Loucy (cell line): ENCODE data around the gene VPS37B.

ENCODE experiments used
- H2AFZ ChIP-seq: fragments of 200-600 bp; sonication (generic); 2 replicates; pipeline ENCODE4 v1.6.0; 2016; ENCODE audit warnings: antibody characterized with exemption, mild to moderate bottlenecking, low read length, moderate library complexity
- H3F3A ChIP-seq: fragments of 200-600 bp; 2 replicates; pipeline ENCODE4 v1.6.0; 2016; ENCODE audit warnings: antibody characterized with exemption, low read depth, mild to moderate bottlenecking
- H3K27me3 ChIP-seq: fragments of 200-600 bp; sonication (generic); 2 replicates; pipeline ENCODE4 v1.6.1; 2014; ENCODE audit warnings: low read length, mild to moderate bottlenecking; ENCODE audit not compliant: insufficient read depth, poor library complexity, severe bottlenecking
- H3K36me3 ChIP-seq: fragments of 200-600 bp; sonication (generic); 2 replicates; pipeline ENCODE4 v1.6.1; 2016; ENCODE audit warnings: low read length; ENCODE audit not compliant: insufficient read depth
- H3K4me1 ChIP-seq: fragments of 200-600 bp; sonication (generic); 2 replicates; pipeline ENCODE4 v1.5.1; 2014; ENCODE audit warnings: low read length, mild to moderate bottlenecking; ENCODE audit not compliant: insufficient read depth, poor library complexity, severe bottlenecking
- H3K4me2 ChIP-seq: fragments of 200-600 bp; sonication (generic); 2 replicates; pipeline ENCODE4 v1.6.0; 2014; ENCODE audit warnings: antibody characterized with exemption, low read length, low read depth, mild to moderate bottlenecking; ENCODE audit not compliant: poor library complexity, severe bottlenecking
- H3K4me3 ChIP-seq: fragments of 200-600 bp; sonication (generic); 2 replicates; pipeline ENCODE4 v1.5.1; 2014; ENCODE audit warnings: low read length, mild to moderate bottlenecking, mixed read lengths; ENCODE audit not compliant: poor library complexity, severe bottlenecking
- H3K79me2 ChIP-seq: fragments of 200-600 bp; sonication (generic); 2 replicates; pipeline ENCODE4 v1.6.1; 2014; ENCODE audit warnings: low read length; ENCODE audit not compliant: insufficient read depth
- H3K9ac ChIP-seq: fragments of 200-600 bp; sonication (generic); 2 replicates; pipeline ENCODE4 v1.6.0; 2014; ENCODE audit warnings: mild to moderate bottlenecking, low read depth, low read length, moderate library complexity; ENCODE audit not compliant: poor library complexity, severe bottlenecking
- H3K9me2 ChIP-seq: fragments of 200-600 bp; sonication (generic); replicated peaks from 2 replicates; pipeline ENCODE4 v1.6.1; 2016; ENCODE audit warnings: low read depth, low read length, mixed read lengths
- H3K9me3 ChIP-seq: fragments of 200-600 bp; sonication (generic); 2 replicates; pipeline ENCODE4 v1.6.1; 2014; ENCODE audit warnings: mild to moderate bottlenecking, antibody characterized with exemption, low read length, low read depth; ENCODE audit not compliant: insufficient read depth
- H4K20me1 ChIP-seq: fragments of 200-600 bp; sonication (generic); 2 replicates; pipeline ENCODE4 v1.6.0; 2014; ENCODE audit warnings: antibody characterized with exemption, low read length, mild to moderate bottlenecking; ENCODE audit not compliant: insufficient read depth, poor library complexity, severe bottlenecking
- EZH2phosphoT487 ChIP-seq: fragments of 200-600 bp; IDR thresholded peaks from 2 replicates; pipeline ENCODE4 v1.6.1; 2018; ENCODE audit warnings: antibody characterized with exemption, mild to moderate bottlenecking, moderate library complexity, borderline replicate concordance
- TF ChIP-seq, protein P1 (sequence below): fragments of 200-600 bp; sonication (generic); conservative IDR thresholded peaks from 2 replicates; pipeline ENCODE4 v1.5.1; 2014; ENCODE audit warnings: mild to moderate bottlenecking, antibody characterized with exemption, low read length

The VPS37B gene

DNA sequence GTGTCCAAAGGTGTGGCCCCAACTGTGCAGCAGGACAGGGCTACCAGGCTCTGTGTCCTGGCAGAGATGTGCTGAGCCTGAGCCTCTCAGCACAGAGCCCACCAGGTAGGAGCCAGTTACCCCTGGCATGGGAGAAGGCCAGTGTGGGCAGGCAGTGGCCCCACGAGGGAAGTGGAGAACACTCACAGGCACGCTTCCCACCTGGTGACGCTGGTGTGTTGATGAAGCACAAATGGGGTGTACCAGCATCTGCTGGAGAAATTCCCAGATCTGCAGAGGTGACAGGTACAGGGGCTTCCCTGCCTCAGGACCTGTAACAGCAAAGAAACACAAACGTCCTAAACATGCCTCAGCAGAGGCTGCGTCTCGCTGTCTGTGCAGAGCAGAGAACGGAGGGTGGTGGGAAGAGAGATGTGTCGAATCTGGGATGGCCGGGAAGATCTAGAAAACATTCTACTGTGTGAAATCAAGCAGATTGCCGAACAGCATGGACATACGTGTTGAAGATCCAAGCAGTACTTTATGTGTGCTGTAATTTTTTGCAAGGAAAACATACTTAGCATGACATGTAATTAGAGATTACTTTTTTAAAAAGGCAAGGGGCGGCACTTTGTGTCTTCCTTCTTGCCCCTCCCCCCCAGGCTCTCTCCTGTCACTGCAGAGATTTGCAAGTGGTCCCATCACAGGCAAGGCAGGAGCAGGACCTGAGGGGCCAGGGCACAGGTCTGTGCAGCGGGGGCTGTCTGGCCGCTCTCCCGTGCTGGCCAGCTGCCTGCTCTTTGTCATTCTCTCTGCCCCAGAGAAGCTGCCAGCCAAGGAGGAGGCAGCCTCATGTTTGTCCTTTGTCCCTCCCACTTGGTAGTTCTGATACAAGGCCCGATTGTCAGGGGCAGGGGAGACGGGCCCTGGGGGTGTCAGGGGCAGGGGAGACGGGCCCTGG, 43.3 kb downstream of the VPS37B start:
- Histone ChIP-seq H3K36me3 (peaks cover 20% of the 10 kb centered on the region; the same call in 1 of the 2 replicates), H3K9ac (no peak overlapping the region), H3K4me3 (no peak overlapping the region), H3K9me2 (no peaks in the 10 kb centered on the region), H3K79me2 (no peaks in the 10 kb centered on the region), H3K9me3 (no peaks in the 10 kb centered on the region), H2AFZ (no peak overlapping the region), H3K4me1 (no peaks in the 10 kb centered on the region), H3F3A (no peaks in the 10 kb centered on the region), H3K4me2 (no peak overlapping the region), H3K27me3 (no peaks in the 10 kb centered on the region), H4K20me1 (no peaks in the 10 kb centered on the region)
- TF ChIP-seq EZH2phosphoT487: no peak
- TF ChIP-seq, protein P1, sequence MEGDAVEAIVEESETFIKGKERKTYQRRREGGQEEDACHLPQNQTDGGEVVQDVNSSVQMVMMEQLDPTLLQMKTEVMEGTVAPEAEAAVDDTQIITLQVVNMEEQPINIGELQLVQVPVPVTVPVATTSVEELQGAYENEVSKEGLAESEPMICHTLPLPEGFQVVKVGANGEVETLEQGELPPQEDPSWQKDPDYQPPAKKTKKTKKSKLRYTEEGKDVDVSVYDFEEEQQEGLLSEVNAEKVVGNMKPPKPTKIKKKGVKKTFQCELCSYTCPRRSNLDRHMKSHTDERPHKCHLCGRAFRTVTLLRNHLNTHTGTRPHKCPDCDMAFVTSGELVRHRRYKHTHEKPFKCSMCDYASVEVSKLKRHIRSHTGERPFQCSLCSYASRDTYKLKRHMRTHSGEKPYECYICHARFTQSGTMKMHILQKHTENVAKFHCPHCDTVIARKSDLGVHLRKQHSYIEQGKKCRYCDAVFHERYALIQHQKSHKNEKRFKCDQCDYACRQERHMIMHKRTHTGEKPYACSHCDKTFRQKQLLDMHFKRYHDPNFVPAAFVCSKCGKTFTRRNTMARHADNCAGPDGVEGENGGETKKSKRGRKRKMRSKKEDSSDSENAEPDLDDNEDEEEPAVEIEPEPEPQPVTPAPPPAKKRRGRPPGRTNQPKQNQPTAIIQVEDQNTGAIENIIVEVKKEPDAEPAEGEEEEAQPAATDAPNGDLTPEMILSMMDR: no peak

DNA sequence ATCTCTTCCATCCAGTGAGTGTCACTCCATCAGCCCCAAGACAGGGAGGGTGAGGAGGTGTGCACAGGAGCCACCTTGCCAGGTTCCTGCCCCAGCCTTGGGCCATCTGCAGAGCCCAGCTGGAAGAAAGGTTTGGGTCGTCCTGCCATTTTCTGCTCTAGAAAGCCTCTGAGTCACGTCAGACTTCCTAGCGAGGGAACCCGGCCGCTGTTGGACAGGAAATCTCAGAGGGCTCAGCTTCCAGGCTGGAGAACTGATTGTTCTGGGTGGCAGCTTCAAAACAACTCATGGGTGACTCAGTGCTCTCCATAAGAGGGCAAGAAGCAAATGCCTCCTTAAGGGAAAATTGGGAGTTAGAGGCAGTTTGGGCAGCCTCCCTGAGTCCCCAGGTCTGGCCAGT, 44.1 kb downstream of the VPS37B start:
- H3K9ac ChIP-seq: no peak overlapping the region
- H2AFZ ChIP-seq: no peak overlapping the region
- H3K36me3 ChIP-seq: peaks cover 13% of the 10 kb centered on the region; the same call in 1 of the 2 replicates
- no peaks in the 10 kb centered on the region for H3K9me2 ChIP-seq
- no peak for TF ChIP-seq EZH2phosphoT487
- TF ChIP-seq, protein P1: no peak
- no peaks in the 10 kb centered on the region for H3K79me2 ChIP-seq
- H3K9me3 ChIP-seq: no peaks in the 10 kb centered on the region
- no peak overlapping the region for H3K4me2 ChIP-seq
- H3F3A ChIP-seq: no peaks in the 10 kb centered on the region
- H3K4me3 ChIP-seq: no peak overlapping the region
- H4K20me1 ChIP-seq: no peaks in the 10 kb centered on the region
- no peaks in the 10 kb centered on the region for H3K4me1 ChIP-seq
- H3K27me3 ChIP-seq: no peaks in the 10 kb centered on the region

DNA sequence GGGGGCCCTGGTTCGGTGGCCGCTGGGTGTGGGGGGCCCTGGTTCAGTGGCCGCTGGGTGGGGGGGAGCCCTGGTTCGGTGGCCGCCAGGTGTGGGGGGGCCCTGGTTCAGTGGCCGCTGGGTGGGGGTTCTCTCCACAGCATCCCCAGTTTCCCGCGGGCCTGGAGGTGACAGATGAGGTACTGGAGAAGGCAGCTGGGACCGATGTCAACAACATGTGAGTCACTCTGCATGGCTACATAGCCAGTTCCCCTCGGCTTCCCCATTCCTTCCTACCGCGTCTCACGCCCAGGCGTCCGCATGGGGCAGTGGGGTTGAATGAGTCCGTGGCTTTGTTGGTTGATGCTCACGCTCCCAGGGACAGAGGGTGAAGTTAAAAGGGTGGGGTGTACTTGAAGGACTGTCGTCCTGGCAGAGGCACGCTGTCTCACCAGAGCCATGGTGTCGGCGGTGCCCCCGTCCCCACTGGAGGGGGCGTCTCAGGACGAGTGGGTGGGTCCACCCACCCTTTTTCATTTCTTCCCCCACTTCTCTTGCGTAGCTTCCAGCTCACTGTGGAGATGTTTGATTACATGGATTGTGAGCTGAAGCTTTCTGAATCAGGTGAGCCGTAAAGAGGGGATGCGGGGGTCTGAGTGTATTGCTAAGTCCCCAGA, 45.1 kb downstream of the VPS37B start:
- Histone ChIP-seq H3K36me3 (peaks cover 13% of the 10 kb centered on the region; the same call in 1 of the 2 replicates), H3K4me2 (no peak overlapping the region), H3K4me3 (no peak overlapping the region), H3F3A (no peaks in the 10 kb centered on the region), H3K4me1 (no peaks in the 10 kb centered on the region), H3K9me2 (no peaks in the 10 kb centered on the region), H2AFZ (no peak overlapping the region), H3K79me2 (peaks cover 4% of the 10 kb centered on the region), H4K20me1 (peaks cover 4% of the 10 kb centered on the region), H3K9ac (no peak overlapping the region), H3K27me3 (no peaks in the 10 kb centered on the region), H3K9me3 (no peaks in the 10 kb centered on the region)
- TF ChIP-seq, protein P1: no peak
- TF ChIP-seq EZH2phosphoT487: no peak
